Keratinocyte (primary cell): ENCODE data around the gene PNMA1.

ENCODE experiments used
- EZH2 ChIP-seq: IDR thresholded peaks from one replicate; pipeline ENCODE4 v1.6.1; 2012; ENCODE audit warnings: inconsistent platforms, mild to moderate bottlenecking, low read length, moderate library complexity
- TF ChIP-seq, protein P1 (sequence below), 3 experiments: IDR thresholded peaks in 1 of 3; conservative IDR thresholded peaks in 1 of 3; optimal IDR thresholded peaks in 1 of 3; 2 replicates in 2 of 3; 3 replicates in 1 of 3; pipeline versions ENCODE3 to v1.5.1; 2011; ENCODE audit warnings: low read length in 3 of 3, mild to moderate bottlenecking in 3 of 3, moderate library complexity in 2 of 3, control low read depth in 1 of 3, inconsistent platforms in 1 of 3; ENCODE audit not compliant: insufficient read depth in 2 of 3; ENCODE audit errors: extremely low read depth in 1 of 3

DNA sequence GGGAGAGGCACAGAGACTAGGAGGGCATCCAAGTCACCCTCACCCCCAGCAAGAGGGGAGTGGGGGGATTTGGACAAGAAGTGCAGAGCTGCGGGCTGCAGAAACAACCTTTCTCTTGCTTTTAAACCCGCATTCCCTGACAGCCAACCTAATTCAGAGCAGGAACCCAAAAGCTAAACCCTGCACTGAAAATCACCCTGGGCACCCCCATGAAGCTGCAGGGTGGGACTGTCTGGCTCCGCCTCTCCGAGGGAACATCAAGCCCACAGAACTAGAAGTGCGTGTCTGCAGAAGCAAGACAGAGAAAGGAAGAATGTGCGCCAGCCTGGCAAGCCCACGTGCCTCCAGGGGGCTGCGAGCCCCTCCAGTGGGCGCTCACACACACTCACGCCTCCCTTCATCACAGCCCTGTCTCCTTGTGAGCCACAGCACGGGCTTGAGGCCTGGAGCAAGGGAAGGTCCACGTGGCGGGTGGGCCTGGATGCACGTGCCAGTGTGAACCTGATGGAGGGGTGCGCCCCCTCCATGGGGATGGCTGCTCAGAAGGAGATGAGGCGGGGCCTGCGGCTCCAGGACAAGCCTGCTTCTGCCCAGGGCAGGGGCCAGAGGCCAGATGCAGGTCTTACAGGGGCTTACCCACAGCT lies 27.8 kb upstream of the PNMA1 start:
- TF ChIP-seq, protein P1, sequence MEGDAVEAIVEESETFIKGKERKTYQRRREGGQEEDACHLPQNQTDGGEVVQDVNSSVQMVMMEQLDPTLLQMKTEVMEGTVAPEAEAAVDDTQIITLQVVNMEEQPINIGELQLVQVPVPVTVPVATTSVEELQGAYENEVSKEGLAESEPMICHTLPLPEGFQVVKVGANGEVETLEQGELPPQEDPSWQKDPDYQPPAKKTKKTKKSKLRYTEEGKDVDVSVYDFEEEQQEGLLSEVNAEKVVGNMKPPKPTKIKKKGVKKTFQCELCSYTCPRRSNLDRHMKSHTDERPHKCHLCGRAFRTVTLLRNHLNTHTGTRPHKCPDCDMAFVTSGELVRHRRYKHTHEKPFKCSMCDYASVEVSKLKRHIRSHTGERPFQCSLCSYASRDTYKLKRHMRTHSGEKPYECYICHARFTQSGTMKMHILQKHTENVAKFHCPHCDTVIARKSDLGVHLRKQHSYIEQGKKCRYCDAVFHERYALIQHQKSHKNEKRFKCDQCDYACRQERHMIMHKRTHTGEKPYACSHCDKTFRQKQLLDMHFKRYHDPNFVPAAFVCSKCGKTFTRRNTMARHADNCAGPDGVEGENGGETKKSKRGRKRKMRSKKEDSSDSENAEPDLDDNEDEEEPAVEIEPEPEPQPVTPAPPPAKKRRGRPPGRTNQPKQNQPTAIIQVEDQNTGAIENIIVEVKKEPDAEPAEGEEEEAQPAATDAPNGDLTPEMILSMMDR (optimal IDR thresholded peaks at IDR 0.05 in 1 of 3, IDR thresholded peaks at IDR 0.05 in 1 of 3, conservative IDR thresholded peaks at IDR 0.05 in 1 of 3; ENCODE audit: extremely low read depth in 1 of 3, insufficient read depth in 2 of 3, low read length in 3 of 3) = no peak
- TF ChIP-seq EZH2 = no peak
